ENCODE data around the gene HEPACAM.

HEPACAM gene

GRCh38 chr11:124890683-124891372, 45.0 kb downstream of the HEPACAM start:
- Histone ChIP-seq H3K9ac (ENCODE audit: low read depth, low read length) (no peak overlapping the region), H3K27me3 (ENCODE audit: control insufficient read depth, insufficient read depth, low read length) (no peaks in the 10 kb centered on the region), H3K4me2 (ENCODE audit: low read length) (no peak overlapping the region), H3K4me1 (ENCODE audit: control insufficient read depth, insufficient read depth, low read length) (peaks cover 4% of the 10 kb centered on the region), H3K4me3 (ENCODE audit: low read length) (no peak overlapping the region), H3K36me3 (ENCODE audit: insufficient read depth, low read length) (no peaks in the 10 kb centered on the region), H3K9me3 (replicated peaks; ENCODE audit: low read length) (no peaks in the 10 kb centered on the region)

- H3K36me3 ChIP-seq (ENCODE audit: insufficient read depth, low read length), result no peaks in the 10 kb centered on the region
- no peak overlapping the region for H3K4me3 ChIP-seq (ENCODE audit: low read length)
- no peak overlapping the region for H3K4me2 ChIP-seq (ENCODE audit: low read length)
Measured at GRCh38 chr11:124890151-124890550, 45.7 kb downstream of the HEPACAM start.

GRCh38 chr11:124889191-124890091, 46.4 kb downstream of the HEPACAM start:
- Histone ChIP-seq H3K9ac (ENCODE audit: low read depth, low read length) (no peak overlapping the region), H3K4me2 (ENCODE audit: low read length) (no peak overlapping the region), H3K9me3 (replicated peaks; ENCODE audit: low read length) (no peaks in the 10 kb centered on the region), H3K27me3 (ENCODE audit: control insufficient read depth, insufficient read depth, low read length) (no peaks in the 10 kb centered on the region), H3K4me3 (ENCODE audit: low read length) (no peak overlapping the region), H3K36me3 (ENCODE audit: insufficient read depth, low read length) (no peaks in the 10 kb centered on the region), H3K4me1 (ENCODE audit: control insufficient read depth, insufficient read depth, low read length) (no peaks in the 10 kb centered on the region)

More at GRCh38 chr11:124890151-124890550, 45.7 kb downstream of the HEPACAM start:
- Histone ChIP-seq H3K9ac (ENCODE audit: low read depth, low read length) (no peak overlapping the region), H3K9me3 (replicated peaks; ENCODE audit: low read length) (no peaks in the 10 kb centered on the region), H3K4me1 (ENCODE audit: control insufficient read depth, insufficient read depth, low read length) (peaks cover 4% of the 10 kb centered on the region), H3K27me3 (ENCODE audit: control insufficient read depth, insufficient read depth, low read length) (no peaks in the 10 kb centered on the region)

- H3K9ac ChIP-seq (ENCODE audit: low read depth, low read length), result no peak overlapping the region
- no peak overlapping the region for H3K4me3 ChIP-seq (ENCODE audit: low read length)
- no peaks in the 10 kb centered on the region for H3K27me3 ChIP-seq (ENCODE audit: control insufficient read depth, insufficient read depth, low read length)
- H3K4me2 ChIP-seq (ENCODE audit: low read length), result no peak overlapping the region
- no peaks in the 10 kb centered on the region for H3K4me1 ChIP-seq (ENCODE audit: control insufficient read depth, insufficient read depth, low read length)
- no peaks in the 10 kb centered on the region for H3K9me3 ChIP-seq (replicated peaks; ENCODE audit: low read length)
- peaks cover 5% of the 10 kb centered on the region for H3K36me3 ChIP-seq (ENCODE audit: insufficient read depth, low read length)
Measured at GRCh38 chr11:124887667-124888013, 48.2 kb downstream of the HEPACAM start.

- no peaks in the 10 kb centered on the region for H3K4me1 ChIP-seq (ENCODE audit: control insufficient read depth, insufficient read depth, low read length)
- no peaks in the 10 kb centered on the region for H3K9me3 ChIP-seq (replicated peaks; ENCODE audit: low read length)
- H3K36me3 ChIP-seq (ENCODE audit: insufficient read depth, low read length), result peaks cover 5% of the 10 kb centered on the region
- H3K27me3 ChIP-seq (ENCODE audit: control insufficient read depth, insufficient read depth, low read length), result no peaks in the 10 kb centered on the region
- H3K4me2 ChIP-seq (ENCODE audit: low read length), result no peak overlapping the region
- H3K9ac ChIP-seq (ENCODE audit: low read depth, low read length), result no peak overlapping the region
- H3K4me3 ChIP-seq (ENCODE audit: low read length), result no peak overlapping the region
Measured at GRCh38 chr11:124886978-124887666, 48.7 kb downstream of the HEPACAM start.

GRCh38 chr11:124886476-124886875, 49.4 kb downstream of the HEPACAM start:
- Histone ChIP-seq H3K9me3 (replicated peaks; ENCODE audit: low read length) (no peaks in the 10 kb centered on the region), H3K36me3 (ENCODE audit: insufficient read depth, low read length) (peaks cover 5% of the 10 kb centered on the region), H3K4me3 (ENCODE audit: low read length) (no peak overlapping the region), H3K4me1 (ENCODE audit: control insufficient read depth, insufficient read depth, low read length) (no peaks in the 10 kb centered on the region), H3K4me2 (ENCODE audit: low read length) (no peak overlapping the region), H3K9ac (ENCODE audit: low read depth, low read length) (no peak overlapping the region), H3K27me3 (ENCODE audit: control insufficient read depth, insufficient read depth, low read length) (no peaks in the 10 kb centered on the region)

GRCh38 chr11:124884869-124885479, 50.9 kb downstream of the HEPACAM start:
- Histone ChIP-seq H3K4me2 (ENCODE audit: low read length) (no peak overlapping the region), H3K4me1 (ENCODE audit: control insufficient read depth, insufficient read depth, low read length) (no peaks in the 10 kb centered on the region), H3K4me3 (ENCODE audit: low read length) (no peak overlapping the region), H3K27me3 (ENCODE audit: control insufficient read depth, insufficient read depth, low read length) (no peaks in the 10 kb centered on the region), H3K9ac (ENCODE audit: low read depth, low read length) (no peak overlapping the region), H3K36me3 (ENCODE audit: insufficient read depth, low read length) (peaks cover 5% of the 10 kb centered on the region), H3K9me3 (replicated peaks; ENCODE audit: low read length) (no peaks in the 10 kb centered on the region)

GRCh38 chr11:124884340-124884739, 51.5 kb downstream of the HEPACAM start:
- no peaks in the 10 kb centered on the region for H3K4me1 ChIP-seq (ENCODE audit: control insufficient read depth, insufficient read depth, low read length)
- no peak overlapping the region for H3K4me2 ChIP-seq (ENCODE audit: low read length)
- H3K9me3 ChIP-seq (replicated peaks; ENCODE audit: low read length), result no peaks in the 10 kb centered on the region
- H3K9ac ChIP-seq (ENCODE audit: low read depth, low read length), result no peak overlapping the region
- no peak overlapping the region for H3K4me3 ChIP-seq (ENCODE audit: low read length)
- no peaks in the 10 kb centered on the region for H3K27me3 ChIP-seq (ENCODE audit: control insufficient read depth, insufficient read depth, low read length)
- peaks cover 5% of the 10 kb centered on the region for H3K36me3 ChIP-seq (ENCODE audit: insufficient read depth, low read length)

GRCh38 chr11:124882339-124883071, 53.3 kb downstream of the HEPACAM start:
- peaks cover 5% of the 10 kb centered on the region for H3K36me3 ChIP-seq (ENCODE audit: insufficient read depth, low read length)
- no peaks in the 10 kb centered on the region for H3K9me3 ChIP-seq (replicated peaks; ENCODE audit: low read length)
- H3K4me1 ChIP-seq (ENCODE audit: control insufficient read depth, insufficient read depth, low read length), result no peaks in the 10 kb centered on the region
- no peak overlapping the region for H3K9ac ChIP-seq (ENCODE audit: low read depth, low read length)
- no peaks in the 10 kb centered on the region for H3K27me3 ChIP-seq (ENCODE audit: control insufficient read depth, insufficient read depth, low read length)
- no peak overlapping the region for H3K4me2 ChIP-seq (ENCODE audit: low read length)
- H3K4me3 ChIP-seq (ENCODE audit: low read length), result no peak overlapping the region

GRCh38 chr11:124880958-124881357, 54.9 kb downstream of the HEPACAM start:
- H3K4me1 ChIP-seq (ENCODE audit: control insufficient read depth, insufficient read depth, low read length), result peaks cover 8% of the 10 kb centered on the region
- no peak overlapping the region for H3K9ac ChIP-seq (ENCODE audit: low read depth, low read length)
- peaks cover 5% of the 10 kb centered on the region for H3K36me3 ChIP-seq (ENCODE audit: insufficient read depth, low read length)
- H3K27me3 ChIP-seq (ENCODE audit: control insufficient read depth, insufficient read depth, low read length), result no peaks in the 10 kb centered on the region
- H3K4me3 ChIP-seq (ENCODE audit: low read length), result no peak overlapping the region
- no peak overlapping the region for H3K4me2 ChIP-seq (ENCODE audit: low read length)
- H3K9me3 ChIP-seq (replicated peaks; ENCODE audit: low read length), result no peaks in the 10 kb centered on the region

- Histone ChIP-seq H3K36me3 (ENCODE audit: insufficient read depth, low read length) (peaks cover 5% of the 10 kb centered on the region), H3K9me3 (replicated peaks; ENCODE audit: low read length) (no peaks in the 10 kb centered on the region), H3K4me3 (ENCODE audit: low read length) (no peak overlapping the region), H3K9ac (ENCODE audit: low read depth, low read length) (no peak overlapping the region), H3K4me1 (ENCODE audit: control insufficient read depth, insufficient read depth, low read length) (peaks cover 13% of the 10 kb centered on the region), H3K27me3 (ENCODE audit: control insufficient read depth, insufficient read depth, low read length) (no peaks in the 10 kb centered on the region), H3K4me2 (ENCODE audit: low read length) (no peak overlapping the region)
Measured at GRCh38 chr11:124880290-124880611, 55.6 kb downstream of the HEPACAM start.
